ENCODE data around the gene CACFD1.

The CACFD1 gene

DNA sequence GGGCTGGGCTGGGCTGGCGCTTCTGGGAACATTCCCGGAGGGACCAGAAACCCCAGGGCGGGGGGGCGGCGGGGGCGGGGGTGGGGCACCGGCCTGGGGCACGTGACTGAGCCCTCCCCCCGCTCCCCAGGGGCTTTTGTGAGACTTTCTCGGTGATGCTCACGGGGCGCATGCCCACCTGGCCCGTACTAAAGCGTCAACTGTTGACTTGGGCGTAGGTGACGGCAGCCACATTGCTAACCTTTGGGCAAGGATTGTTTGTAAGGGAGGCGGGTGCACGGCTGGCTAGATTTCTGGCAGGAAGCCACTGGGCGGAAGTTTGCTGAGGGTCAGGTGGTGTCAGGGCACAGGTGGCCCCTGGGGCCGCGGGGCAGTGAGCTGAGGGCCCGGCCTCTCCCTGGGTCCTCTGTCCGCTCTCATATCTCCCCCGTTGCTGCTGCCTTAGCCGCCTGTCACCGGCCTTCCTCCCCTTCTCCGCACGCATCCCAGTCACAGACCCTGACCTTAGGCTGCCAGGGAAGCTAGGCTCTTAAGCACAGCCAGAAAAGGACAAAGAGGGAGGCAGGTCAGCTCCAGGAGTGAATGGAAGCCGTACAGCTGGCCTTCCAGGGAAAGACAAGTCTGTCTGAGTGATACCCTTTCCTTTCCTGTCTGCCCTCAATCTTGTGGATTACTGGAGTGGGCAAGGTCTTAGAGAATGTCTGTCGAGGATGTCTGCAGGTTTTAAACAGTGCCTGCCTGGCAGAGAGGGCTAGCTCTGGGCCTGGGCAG is 812 bp downstream of the CACFD1 start:
- DNase-seq (ENCODE audit: low read depth): no peak
- H3K4me3 ChIP-seq (ENCODE audit: low read depth, low read length): peak overlapping the region; percentile 68
- no peak for TF ChIP-seq CTCF (IDR thresholded peaks at IDR 0.05; ENCODE audit: low read depth, low read length, missing control alignments)
- in situ Hi-C loops (cut with HindIII; ENCODE audit: low sequenced_read_pairs): loop anchor here (5.0 kb wide), 1 partner anchor 43 kb away; the partner anchor contains the start of gene REXO4

GRCh38 chr9:133461975-133462374 is 2.2 kb downstream of the CACFD1 start:
- H3K4me3 ChIP-seq (ENCODE audit: low read depth, low read length): no peak overlapping the region
- no peak for TF ChIP-seq CTCF (IDR thresholded peaks at IDR 0.05; ENCODE audit: low read depth, low read length, missing control alignments)
- no peak for DNase-seq (ENCODE audit: low read depth)
- in situ Hi-C loops (cut with HindIII; ENCODE audit: low sequenced_read_pairs): loop anchor here (5.0 kb wide), 1 partner anchor 45 kb away; the partner anchor contains the start of gene REXO4

DNA sequence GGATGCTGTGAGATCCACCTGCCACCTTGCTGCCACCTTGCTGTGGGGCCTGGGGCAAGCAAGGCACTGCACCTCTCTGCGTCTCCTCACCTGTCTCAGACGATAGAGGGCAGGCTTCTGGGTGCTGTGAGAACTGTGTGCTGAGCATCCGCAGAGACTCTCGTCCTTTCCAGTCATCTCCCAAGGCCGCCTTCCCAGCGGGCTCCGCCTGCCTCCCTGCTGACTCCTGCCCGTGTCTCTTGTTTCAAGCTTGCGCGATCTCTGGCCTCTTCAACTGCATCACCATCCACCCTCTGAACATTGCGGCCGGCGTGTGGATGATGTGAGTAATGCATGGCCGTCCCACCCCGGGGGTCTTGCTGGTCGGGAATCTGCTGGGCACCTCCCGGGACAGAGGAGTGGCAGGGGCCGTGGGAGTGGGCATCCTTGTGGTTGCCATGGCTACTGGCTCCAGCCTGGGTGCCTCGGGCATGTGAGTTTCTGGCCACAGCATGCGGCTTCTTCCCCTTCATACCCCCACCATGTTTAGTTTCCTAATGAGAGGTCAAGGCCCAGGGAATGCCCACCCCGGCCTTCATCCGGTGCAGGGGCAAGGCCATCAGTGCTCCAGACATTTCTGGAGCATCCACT is 3.6 kb downstream of the CACFD1 start:
- H3K4me3 ChIP-seq (ENCODE audit: low read depth, low read length): no peak overlapping the region
- in situ Hi-C loops (cut with HindIII; ENCODE audit: low sequenced_read_pairs): loop anchor here (5.0 kb wide), 1 partner anchor 46 kb away; the partner anchor contains the start of gene REXO4
- no peak for DNase-seq (ENCODE audit: low read depth)
- TF ChIP-seq CTCF (IDR thresholded peaks at IDR 0.05; ENCODE audit: low read depth, low read length, missing control alignments): no peak

DNA sequence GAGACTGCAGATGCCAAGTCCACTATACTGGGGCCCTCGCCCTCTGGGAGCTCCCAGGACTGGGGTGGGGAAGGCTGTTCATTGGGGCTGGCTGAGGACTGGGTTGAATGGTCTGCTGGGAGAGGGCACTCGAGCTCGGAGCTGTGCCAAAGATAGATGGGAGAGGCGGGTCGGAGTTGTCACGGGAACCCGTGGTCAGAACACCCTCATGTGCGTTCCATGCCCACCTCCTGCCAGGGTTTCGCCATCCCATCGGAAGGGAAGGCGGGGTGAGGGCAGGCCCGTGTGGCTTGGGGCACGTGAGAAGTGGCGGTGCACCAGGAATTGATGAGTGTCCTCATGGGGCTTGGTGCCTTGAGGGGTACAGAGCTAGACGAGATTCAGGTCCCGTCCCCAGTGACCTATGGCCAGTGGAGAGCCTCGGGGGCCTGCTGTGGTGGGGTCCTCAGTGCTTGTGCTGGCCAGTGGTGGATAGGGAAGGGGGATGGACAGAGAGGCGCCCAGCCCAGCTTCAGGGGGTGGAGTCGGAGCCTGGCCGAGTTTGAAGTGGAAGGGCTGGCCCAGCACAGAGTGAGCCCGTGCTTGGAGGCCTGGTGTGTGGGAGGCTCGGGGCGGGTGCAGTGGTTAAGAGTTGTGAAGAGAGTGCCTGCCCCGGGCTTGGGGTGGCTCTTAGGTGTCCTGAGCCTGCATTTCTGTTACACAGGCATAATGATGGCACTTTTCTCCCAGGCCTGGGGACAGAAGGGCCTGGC is 4.3 kb downstream of the CACFD1 start:
- no peak overlapping the region for H3K4me3 ChIP-seq (ENCODE audit: low read depth, low read length)
- DNase-seq (ENCODE audit: low read depth): no peak
- no peak for TF ChIP-seq CTCF (IDR thresholded peaks at IDR 0.05; ENCODE audit: low read depth, low read length, missing control alignments)
- in situ Hi-C loops (cut with HindIII; ENCODE audit: low sequenced_read_pairs): loop anchor here (5.0 kb wide), 1 partner anchor 47 kb away; the partner anchor contains the start of gene REXO4

- H3K4me3 ChIP-seq (ENCODE audit: low read depth, low read length): no peak overlapping the region
- no peak for DNase-seq (ENCODE audit: low read depth)
- TF ChIP-seq CTCF (IDR thresholded peaks at IDR 0.05; ENCODE audit: low read depth, low read length, missing control alignments): no peak
- in situ Hi-C loops (cut with HindIII; ENCODE audit: low sequenced_read_pairs): loop anchor here (5.0 kb wide), 2 partner anchors 47 to 87 kb away; partner anchors contain the start of genes REXO4, STKLD1 and SURF4
These were observed 4.9 kb downstream of the CACFD1 start for GRCh38 chr9:133464638-133465037.

- H3K4me3 ChIP-seq (ENCODE audit: low read depth, low read length): no peak overlapping the region
- DNase-seq (ENCODE audit: low read depth): no peak
- in situ Hi-C loops (cut with HindIII; ENCODE audit: low sequenced_read_pairs): loop anchor here (5.0 kb wide), 1 partner anchor 89 kb away; the partner anchor contains the start of genes STKLD1 and SURF4
- TF ChIP-seq CTCF (IDR thresholded peaks at IDR 0.05; ENCODE audit: low read depth, low read length, missing control alignments): no peak
These were observed 6.2 kb downstream of the CACFD1 start for GRCh38 chr9:133465984-133466383.
